ENCODE measurements around the gene MEIS3. TPM values are rescaled to one million over a fixed set of nuclear protein-coding genes. Genes with fewer than 3 reads are reported as not detected.
A peak's percentile ranks its signal among the peaks of the same experiment; 100 is the strongest.

The MEIS3 gene
- total RNA-seq, 2 donors from 2014 or later, result 0.12 TPM; not detected in 1

DNA sequence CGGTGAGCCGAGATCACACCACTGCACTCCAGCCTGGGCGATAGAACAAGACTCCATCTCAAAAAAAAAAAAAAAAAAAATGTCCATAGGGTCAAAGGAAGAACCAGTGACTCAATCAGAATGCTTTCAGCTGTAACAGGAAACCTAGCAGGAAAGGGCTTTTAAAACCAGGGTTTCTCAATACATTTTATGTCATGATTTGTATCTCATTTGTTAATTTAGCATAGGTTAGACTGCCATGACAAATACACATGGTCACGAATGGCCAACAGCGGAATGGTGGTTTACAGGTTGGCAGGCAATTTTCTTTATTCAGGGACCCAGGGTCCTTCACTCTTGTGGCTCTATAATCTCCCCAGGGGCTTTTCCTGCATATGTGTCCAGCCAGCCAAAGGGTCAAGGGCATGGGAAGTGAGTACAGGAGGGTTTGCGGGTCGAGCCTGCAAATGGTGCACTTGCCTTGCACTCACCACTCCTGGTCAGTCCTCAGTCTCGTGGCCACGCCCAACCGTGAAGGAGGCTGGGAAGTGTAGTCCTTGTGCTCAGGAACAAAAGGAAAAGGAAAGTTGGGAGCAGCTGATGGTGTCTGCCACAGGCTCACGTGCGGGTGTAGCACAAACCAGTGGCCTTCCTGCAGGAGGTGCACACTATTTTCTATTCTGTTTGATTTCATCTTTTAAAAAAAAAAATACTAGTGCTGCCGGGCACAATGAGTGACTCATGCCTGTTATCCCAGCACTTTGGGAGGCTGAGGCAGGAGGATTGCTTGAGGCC is 55.4 kb downstream of the MEIS3 start:
- DNase-seq (ENCODE audit: low spot score in 2 of 2) (no peak), ATAC-seq (no peak)
- H3K27ac Mint-ChIP-seq, result no peak overlapping the region
- no peaks in the 10 kb centered on the region for H3K9me3 Mint-ChIP-seq
- H3K36me3 Mint-ChIP-seq, result peaks cover 5 to 7% of the 10 kb centered on the region in 2 donors

DNA sequence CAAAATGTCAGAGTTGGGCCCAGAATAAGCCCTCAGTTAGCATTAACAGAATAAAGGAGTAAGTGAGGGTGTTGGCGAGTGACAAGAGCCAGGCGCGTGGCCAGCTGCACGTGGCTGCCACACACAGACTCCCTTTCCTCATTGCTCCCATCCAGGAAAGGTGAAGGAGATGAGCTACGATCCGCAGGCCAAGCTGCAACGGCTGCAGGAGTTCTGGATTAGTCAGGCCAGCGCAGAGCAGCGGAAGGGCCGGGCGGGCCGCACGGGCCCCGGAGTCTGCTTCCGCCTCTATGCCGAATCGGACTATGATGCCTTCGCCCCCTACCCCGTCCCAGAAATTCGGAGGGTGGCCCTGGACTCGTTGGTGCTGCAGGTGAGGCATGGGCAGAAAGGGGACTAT is 57.0 kb downstream of the MEIS3 start:
- no peaks in the 10 kb centered on the region for H3K9me3 Mint-ChIP-seq
- no peak for DNase-seq (ENCODE audit: low spot score in 2 of 2)
- H3K36me3 Mint-ChIP-seq, result peaks cover 7 to 8% of the 10 kb centered on the region in 2 donors
- no peak for ATAC-seq
- H3K27ac Mint-ChIP-seq, result peak overlapping the region in 1 of 2 donors; percentile 72

DNA sequence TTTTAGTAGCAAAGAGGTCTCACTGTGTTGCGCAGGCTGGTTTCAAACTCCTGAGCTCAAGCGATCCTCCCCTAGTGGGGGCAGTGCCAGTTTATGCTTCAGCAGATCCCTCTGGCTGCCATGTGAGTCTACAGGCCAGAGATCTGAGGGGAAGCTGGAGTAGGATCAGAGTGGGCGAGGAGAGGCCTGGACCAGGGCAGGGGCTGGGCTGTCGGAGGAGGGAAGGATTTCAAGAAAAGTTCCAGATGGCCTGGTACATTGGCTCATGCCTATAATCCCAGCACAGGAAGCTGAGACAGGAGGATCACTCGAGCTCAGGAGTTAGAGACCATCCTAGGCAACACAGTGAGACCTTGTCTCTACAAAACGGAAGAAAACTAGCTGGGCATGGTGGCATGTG is 60.4 kb downstream of the MEIS3 start:
- Mint-ChIP-seq H3K9me3 (no peaks in the 10 kb centered on the region), H3K27ac (no peak overlapping the region), H3K36me3 (peaks cover 21 to 31% of the 10 kb centered on the region in 2 donors)
- DNase-seq (ENCODE audit: low spot score in 2 of 2) (no peak), ATAC-seq (no peak)

DNA sequence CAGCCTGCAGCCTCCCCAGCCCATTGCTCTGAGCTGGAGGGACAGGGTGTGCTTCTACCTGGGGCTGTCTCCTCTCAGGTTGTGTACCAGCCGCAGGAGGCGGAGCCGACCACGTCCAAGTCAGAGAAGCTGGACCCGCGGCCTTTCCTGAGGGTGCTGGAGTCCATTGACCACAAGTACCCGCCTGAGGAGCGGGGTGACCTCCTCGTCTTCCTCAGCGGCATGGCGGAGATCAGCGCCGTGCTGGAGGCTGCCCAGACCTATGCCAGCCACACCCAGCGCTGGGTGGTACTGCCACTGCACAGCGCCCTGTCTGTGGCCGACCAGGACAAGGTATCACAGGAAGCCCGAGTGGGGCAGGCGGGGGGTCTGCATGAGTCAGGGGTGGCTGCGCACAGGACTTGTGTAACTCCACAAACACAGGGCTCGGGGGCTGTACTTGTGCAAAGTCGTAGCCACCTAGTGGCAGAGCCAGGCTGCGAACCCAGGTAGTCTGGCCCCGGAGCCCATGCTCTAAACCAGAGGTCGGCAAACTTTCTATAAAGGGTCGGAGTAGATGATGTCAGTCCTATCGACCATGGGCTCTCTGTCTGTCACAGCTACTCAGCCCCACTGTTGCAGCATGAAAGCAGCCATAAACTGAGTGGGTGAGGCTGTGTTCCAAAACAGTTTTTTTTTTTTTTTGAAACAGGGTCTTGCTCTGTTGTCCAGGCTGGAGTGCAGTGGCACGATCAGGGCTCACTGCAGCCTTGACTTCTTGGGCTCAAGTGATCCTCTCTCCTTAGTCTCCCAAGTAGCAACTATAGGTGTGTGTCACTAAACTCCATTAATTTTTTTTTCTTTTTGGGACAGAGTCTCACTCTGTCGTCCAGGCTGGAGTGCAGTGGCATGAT is 61.3 kb downstream of the MEIS3 start:
- DNase-seq (ENCODE audit: low spot score in 2 of 2) (no peak), ATAC-seq (no peak)
- H3K36me3 Mint-ChIP-seq, result peaks cover 30 to 31% of the 10 kb centered on the region in 2 donors
- H3K27ac Mint-ChIP-seq, result no peak overlapping the region
- no peaks in the 10 kb centered on the region for H3K9me3 Mint-ChIP-seq

DNA sequence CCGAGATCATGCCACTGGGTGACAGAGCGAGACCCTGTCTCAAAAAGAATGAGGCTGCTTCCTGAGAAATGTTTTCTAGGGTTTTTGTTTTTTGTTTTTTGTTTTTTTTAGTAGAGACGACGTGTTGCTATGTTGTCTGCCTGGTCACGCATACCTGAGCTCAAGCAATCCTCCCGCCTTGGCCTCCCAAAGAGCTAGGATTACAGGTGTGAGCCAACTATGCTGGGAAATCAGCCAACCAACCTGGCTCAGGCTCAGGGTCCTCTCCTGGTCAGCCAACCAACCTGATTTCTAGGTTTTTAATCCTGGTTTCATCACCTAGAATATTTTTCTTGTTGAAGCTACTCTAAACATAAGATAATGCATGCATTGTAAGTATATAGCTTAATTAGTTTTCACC is 62.4 kb downstream of the MEIS3 start:
- DNase-seq (ENCODE audit: low spot score in 2 of 2) (no peak), ATAC-seq (no peak)
- no peak overlapping the region for H3K27ac Mint-ChIP-seq
- H3K9me3 Mint-ChIP-seq, result no peaks in the 10 kb centered on the region
- H3K36me3 Mint-ChIP-seq, result peaks cover 31 to 32% of the 10 kb centered on the region in 2 donors

DNA sequence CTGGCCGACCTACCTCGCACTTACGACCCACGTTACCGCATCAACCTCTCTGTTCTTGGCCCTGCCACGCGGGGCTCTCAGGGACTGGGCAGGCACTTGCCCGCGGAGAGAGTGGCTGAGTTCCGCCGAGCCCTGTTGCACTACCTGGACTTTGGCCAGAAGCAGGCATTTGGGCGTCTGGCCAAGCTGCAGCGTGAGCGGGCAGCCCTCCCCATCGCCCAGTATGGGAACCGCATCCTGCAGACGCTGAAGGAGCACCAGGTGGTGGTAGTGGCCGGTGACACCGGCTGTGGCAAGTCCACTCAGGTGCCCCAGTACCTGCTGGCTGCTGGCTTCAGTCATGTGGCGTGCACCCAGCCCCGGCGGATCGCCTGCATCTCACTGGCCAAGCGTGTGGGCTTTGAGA is 66.0 kb downstream of the MEIS3 start:
- DNase-seq (ENCODE audit: low spot score in 2 of 2), result no peak
- Mint-ChIP-seq H3K36me3 (peaks cover 41 to 47% of the 10 kb centered on the region in 2 donors), H3K9me3 (peaks cover 0 to 3% of the 10 kb centered on the region in 2 donors), H3K27ac (no peak overlapping the region)
- ATAC-seq, result no peak

Other genes with a start within 250 kb of the MEIS3 start
- gene BBC3, start 188.3 kb downstream of the MEIS3 start, total RNA-seq, result 10 to 100 TPM; 21.9 to 84.2 TPM
- 10 to 100 TPM; 50.0 to 60.2 TPM for gene CCDC9, start 163.0 kb downstream of the MEIS3 start, total RNA-seq
- gene INAFM1, start 144.6 kb downstream of the MEIS3 start, total RNA-seq, result 10 to 100 TPM; 16.9 to 20.0 TPM
- 1 to 10 TPM; 1.3 to 3.2 TPM for gene C5AR1, start 109.7 kb downstream of the MEIS3 start, total RNA-seq
- not detected for gene C5AR2, start 87.4 kb downstream of the MEIS3 start, total RNA-seq
- gene DHX34, start 70.2 kb downstream of the MEIS3 start, total RNA-seq, result 10 to 100 TPM; 16.7 to 19.2 TPM
- under 1 TPM; 0.11 to 0.41 TPM for gene SLC8A2, start 52.4 kb upstream of the MEIS3 start, total RNA-seq
- gene KPTN, start 64.7 kb upstream of the MEIS3 start, total RNA-seq, result 10 to 100 TPM; 15.3 to 24.8 TPM
- 10 to 100 TPM; 69.7 to 78.5 TPM for gene NAPA, start 95.5 kb upstream of the MEIS3 start, total RNA-seq
- gene ZNF541, start 153.6 kb upstream of the MEIS3 start, total RNA-seq, result under 1 TPM; 0.31 to 0.57 TPM
- 10 to 100 TPM; 13.3 to 26.3 TPM for gene BICRA, start 189.6 kb upstream of the MEIS3 start, total RNA-seq

All from activated naive CD4-positive, alpha-beta T cell treated with anti-CD3 and anti-CD28 coated beads, Interleukin-2, amount 50 U/mL, for 72 hours (primary cell).